Measurements from ENCODE around the gene JAZF1. TPM values are rescaled to one million over a fixed set of nuclear protein-coding genes. Genes with fewer than 3 reads are reported as not detected.

JAZF1 gene
- total and polyA plus RNA-seq, 2 experiments from 2014 or later, result 9.8 to 12.3 TPM

DNA sequence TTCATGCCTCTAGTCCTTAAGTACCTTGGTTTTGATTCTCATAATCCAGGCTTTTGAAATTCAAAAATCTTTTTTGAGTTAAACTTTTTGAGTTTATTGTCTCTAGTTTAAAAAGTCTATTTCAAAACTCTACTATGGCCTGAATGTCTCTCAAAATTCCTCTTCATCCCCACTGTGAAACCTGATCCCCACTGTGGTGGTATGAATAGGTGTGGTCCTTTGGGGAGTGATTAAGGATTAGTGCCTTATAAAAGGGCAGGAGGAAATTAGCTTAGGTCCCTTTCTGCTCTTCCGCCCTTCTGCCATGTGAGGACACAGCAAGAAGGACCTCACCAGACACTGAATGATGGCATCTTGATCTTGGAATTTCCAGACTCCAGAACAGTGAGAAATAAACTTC is 44.1 kb upstream of the JAZF1 start:
- DNase-seq (ENCODE audit: low read depth in 1 of 2, low spot score in 1 of 2), result no peak

DNA sequence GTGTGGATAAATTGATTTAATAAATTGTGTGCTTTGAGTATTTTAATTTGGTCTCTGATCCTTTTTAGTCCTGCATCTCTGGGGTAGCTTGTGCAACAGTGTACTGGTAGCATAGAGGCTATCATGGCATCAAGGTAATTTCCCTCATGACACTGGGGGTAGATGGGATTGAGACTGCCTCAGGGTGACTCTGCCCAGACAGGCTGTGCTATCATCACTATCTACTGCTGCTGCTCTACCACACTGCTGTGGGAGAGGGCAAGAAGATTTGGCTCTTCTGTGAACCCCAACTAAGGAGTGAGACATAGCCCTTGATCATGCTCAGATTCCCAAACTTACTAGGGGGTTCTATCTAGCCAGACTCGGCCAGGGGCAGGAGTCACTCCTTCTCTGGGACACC is 43.6 kb upstream of the JAZF1 start:
- Histone ChIP-seq H3K27me3 (no peaks in the 10 kb centered on the region), H3K4me1 (ENCODE audit: low read depth) (peaks cover 15% of the 10 kb centered on the region), H3K36me3 (no peaks in the 10 kb centered on the region), H3K4me3 (no peak overlapping the region), H3K9me3 (ENCODE audit: low read depth) (no peaks in the 10 kb centered on the region), H3K27ac (no peak overlapping the region)
- TF ChIP-seq, protein P1, sequence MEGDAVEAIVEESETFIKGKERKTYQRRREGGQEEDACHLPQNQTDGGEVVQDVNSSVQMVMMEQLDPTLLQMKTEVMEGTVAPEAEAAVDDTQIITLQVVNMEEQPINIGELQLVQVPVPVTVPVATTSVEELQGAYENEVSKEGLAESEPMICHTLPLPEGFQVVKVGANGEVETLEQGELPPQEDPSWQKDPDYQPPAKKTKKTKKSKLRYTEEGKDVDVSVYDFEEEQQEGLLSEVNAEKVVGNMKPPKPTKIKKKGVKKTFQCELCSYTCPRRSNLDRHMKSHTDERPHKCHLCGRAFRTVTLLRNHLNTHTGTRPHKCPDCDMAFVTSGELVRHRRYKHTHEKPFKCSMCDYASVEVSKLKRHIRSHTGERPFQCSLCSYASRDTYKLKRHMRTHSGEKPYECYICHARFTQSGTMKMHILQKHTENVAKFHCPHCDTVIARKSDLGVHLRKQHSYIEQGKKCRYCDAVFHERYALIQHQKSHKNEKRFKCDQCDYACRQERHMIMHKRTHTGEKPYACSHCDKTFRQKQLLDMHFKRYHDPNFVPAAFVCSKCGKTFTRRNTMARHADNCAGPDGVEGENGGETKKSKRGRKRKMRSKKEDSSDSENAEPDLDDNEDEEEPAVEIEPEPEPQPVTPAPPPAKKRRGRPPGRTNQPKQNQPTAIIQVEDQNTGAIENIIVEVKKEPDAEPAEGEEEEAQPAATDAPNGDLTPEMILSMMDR (IDR thresholded peaks at IDR 0.05; ENCODE audit: low read depth, low read length), result no peak
- no peak for DNase-seq (ENCODE audit: low read depth in 1 of 2, low spot score in 1 of 2)

More for the DNA sequence above, 44.1 kb upstream of the JAZF1 start:
- Histone ChIP-seq H3K27ac (no peak overlapping the region), H3K4me1 (ENCODE audit: low read depth) (peaks cover 15% of the 10 kb centered on the region), H3K36me3 (no peaks in the 10 kb centered on the region), H3K9me3 (ENCODE audit: low read depth) (no peaks in the 10 kb centered on the region), H3K4me3 (no peak overlapping the region), H3K27me3 (no peaks in the 10 kb centered on the region)
- TF ChIP-seq, protein P1 (IDR thresholded peaks at IDR 0.05; ENCODE audit: low read depth, low read length), result no peak

DNA sequence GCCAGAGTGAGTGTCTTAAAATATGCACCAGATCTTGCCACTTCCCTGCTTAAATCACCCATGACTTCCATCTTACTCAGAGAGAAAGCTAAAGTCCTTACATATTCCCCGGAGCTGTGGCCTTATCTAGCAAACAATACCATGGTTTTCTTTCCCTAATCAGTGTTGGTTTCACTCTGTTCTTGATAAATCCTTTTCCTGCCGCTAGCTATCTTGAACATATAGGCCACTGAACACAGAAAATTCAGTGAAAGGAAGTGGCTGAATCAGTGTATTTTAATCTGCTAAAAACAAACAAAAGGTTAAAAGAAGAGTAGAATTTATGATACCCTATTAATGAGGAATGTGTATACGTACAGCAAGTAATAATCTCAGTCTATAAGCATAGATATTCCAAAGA is 42.0 kb upstream of the JAZF1 start:
- Histone ChIP-seq H3K36me3 (no peaks in the 10 kb centered on the region), H3K4me3 (no peak overlapping the region), H3K4me1 (ENCODE audit: low read depth) (peaks cover 15% of the 10 kb centered on the region), H3K9me3 (ENCODE audit: low read depth) (no peaks in the 10 kb centered on the region), H3K27ac (no peak overlapping the region), H3K27me3 (no peaks in the 10 kb centered on the region)
- TF ChIP-seq, protein P1 (IDR thresholded peaks at IDR 0.05; ENCODE audit: low read depth, low read length), result no peak
- peak in 1 of 2 donors; percentile 36 for DNase-seq (ENCODE audit: low read depth in 1 of 2, low spot score in 1 of 2)

DNA sequence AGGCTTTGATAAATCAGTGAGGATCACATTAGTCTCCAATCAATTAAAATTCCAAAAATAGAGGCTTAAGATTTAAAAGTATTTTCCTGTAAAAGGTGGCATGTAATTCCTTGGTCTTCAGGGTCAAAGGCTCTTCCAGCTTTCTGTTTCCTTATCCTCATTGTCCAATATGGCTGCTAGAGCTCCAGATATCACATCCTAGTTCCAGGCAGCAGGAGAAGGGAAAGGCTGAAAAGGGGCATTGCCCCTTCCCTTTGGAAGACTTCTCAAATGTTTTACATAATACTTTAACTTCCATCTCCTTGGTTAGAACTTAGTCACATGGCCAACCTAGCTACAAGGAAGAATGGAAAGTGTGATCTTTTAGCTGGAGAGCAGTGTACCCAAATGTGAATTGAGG is 39.2 kb upstream of the JAZF1 start:
- Histone ChIP-seq H3K4me3 (no peak overlapping the region), H3K27ac (no peak overlapping the region), H3K9me3 (ENCODE audit: low read depth) (no peaks in the 10 kb centered on the region), H3K27me3 (no peaks in the 10 kb centered on the region), H3K36me3 (no peaks in the 10 kb centered on the region), H3K4me1 (ENCODE audit: low read depth) (no peaks in the 10 kb centered on the region)
- TF ChIP-seq, protein P1 (IDR thresholded peaks at IDR 0.05; ENCODE audit: low read depth, low read length), result no peak
- no peak for DNase-seq (ENCODE audit: low read depth in 1 of 2, low spot score in 1 of 2)

DNA sequence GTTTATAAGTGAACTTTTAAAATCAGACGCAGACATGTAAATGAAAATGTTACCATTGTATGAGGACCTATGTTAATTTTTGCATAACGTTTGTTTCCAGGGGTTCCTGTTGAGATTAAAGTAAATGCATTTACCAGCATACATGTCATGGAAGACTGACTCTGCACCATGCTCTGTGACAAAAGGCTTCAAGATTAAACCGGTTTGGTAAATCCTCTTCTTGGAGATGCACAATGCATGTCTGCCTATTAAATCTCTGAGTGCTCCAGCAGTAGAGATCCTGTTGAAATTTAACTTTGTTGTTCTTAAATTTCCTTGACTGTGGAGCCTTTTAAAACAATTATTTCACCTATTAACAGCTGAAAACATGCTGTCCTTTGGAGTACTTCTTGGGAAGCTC is 36.5 kb upstream of the JAZF1 start:
- no peaks in the 10 kb centered on the region for H3K9me3 ChIP-seq (ENCODE audit: low read depth)
- no peak overlapping the region for H3K27ac ChIP-seq
- H3K27me3 ChIP-seq, result no peaks in the 10 kb centered on the region
- no peaks in the 10 kb centered on the region for H3K4me1 ChIP-seq (ENCODE audit: low read depth)
- TF ChIP-seq, protein P1 (IDR thresholded peaks at IDR 0.05; ENCODE audit: low read depth, low read length), result no peak
- no peaks in the 10 kb centered on the region for H3K36me3 ChIP-seq
- H3K4me3 ChIP-seq, result no peak overlapping the region
- DNase-seq (ENCODE audit: low read depth in 1 of 2, low spot score in 1 of 2), result no peak

DNA sequence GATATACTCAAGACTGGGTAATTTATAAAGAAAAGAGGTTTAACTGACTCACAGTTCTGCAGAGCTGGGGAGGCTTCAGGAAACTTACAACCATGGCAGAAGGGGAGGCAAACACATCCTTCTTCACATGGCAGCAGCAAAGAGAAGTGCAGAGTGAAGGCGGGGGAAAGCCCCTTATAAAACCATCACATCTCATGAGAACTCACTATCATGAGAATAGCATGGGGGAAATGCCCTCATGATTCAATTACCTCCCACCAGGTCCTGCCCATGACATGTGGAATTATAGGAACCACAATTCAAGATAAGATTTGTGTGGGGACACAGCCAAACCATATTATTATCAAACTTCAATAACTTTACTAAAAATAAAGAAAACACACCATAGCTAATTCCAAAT is 30.4 kb upstream of the JAZF1 start:
- no peak overlapping the region for H3K27ac ChIP-seq
- TF ChIP-seq, protein P1 (IDR thresholded peaks at IDR 0.05; ENCODE audit: low read depth, low read length), result no peak
- H3K4me1 ChIP-seq (ENCODE audit: low read depth), result no peaks in the 10 kb centered on the region
- no peak overlapping the region for H3K4me3 ChIP-seq
- no peaks in the 10 kb centered on the region for H3K27me3 ChIP-seq
- no peaks in the 10 kb centered on the region for H3K9me3 ChIP-seq (ENCODE audit: low read depth)
- no peak for DNase-seq (ENCODE audit: low read depth in 1 of 2, low spot score in 1 of 2)
- H3K36me3 ChIP-seq, result no peaks in the 10 kb centered on the region

Data from cardiac muscle cell (in vitro differentiated cells and primary cell).